ENCODE data around the gene TIA1. TPM values are rescaled to one million over a fixed set of nuclear protein-coding genes. Genes with fewer than 3 reads are reported as not detected.
"Not testable (repeated sequence)": the region's sequence is repeated elsewhere in the genome, so short reads cannot be mapped to it uniquely, and the experiment has no call there.

Gene TIA1
- 91.3 TPM for polyA plus RNA-seq (2013, experiment 1 of 2)
- 99.4 TPM for polyA plus RNA-seq (2013, experiment 2 of 2)

- peak within 1 kb of the TSS; percentile 100 for H3K27ac ChIP-seq (ENCODE audit: low read depth, low read length)
- no peaks in the 10 kb centered on the region for H3K9me3 ChIP-seq (ENCODE audit: insufficient read depth, low read depth, low read length)
- H3K9ac ChIP-seq (ENCODE audit: low read depth, low read length), result peak within 1 kb of the TSS; percentile 99
- no peaks in the 10 kb centered on the region for H3K27me3 ChIP-seq (ENCODE audit: insufficient read depth, low read length)
- under 1% methylated on average over 47 of the region's 47 CpGs for WGBS
- H3K4me1 ChIP-seq (ENCODE audit: insufficient read depth, low read length), result peaks cover 20% of the 10 kb centered on the region
- peak within 1 kb of the TSS; percentile 80 for H3K4me3 ChIP-seq (ENCODE audit: low read length)
- peaks cover 9% of the 10 kb centered on the region; the same call in 1 of the 2 replicates for H3K36me3 ChIP-seq (ENCODE audit: insufficient read depth, low read length)
These were observed at the start of gene TIA1 for GRCh38 chr2:70248181-70248847. Gene TIA1, minus strand, starts transcription at chr2:70248628. Its CDS starts 198 bp downstream, at chr2:70248430.

- H3K4me3 ChIP-seq (ENCODE audit: low read length); H3K9ac ChIP-seq (ENCODE audit: low read depth, low read length); H3K9me3 ChIP-seq (ENCODE audit: insufficient read depth, low read depth, low read length); H3K27ac ChIP-seq (ENCODE audit: low read depth, low read length); H3K4me1 ChIP-seq (ENCODE audit: insufficient read depth, low read length); H3K27me3 ChIP-seq (ENCODE audit: insufficient read depth, low read length): not testable (repeated sequence)
- WGBS, result 95% methylated on average over 4 of the region's 4 CpGs
- H3K36me3 ChIP-seq (ENCODE audit: insufficient read depth, low read length), result peaks cover 47% of the 10 kb centered on the region
These were observed 49.4 kb upstream of the TIA1 start for GRCh38 chr2:70297828-70298227.

DNA sequence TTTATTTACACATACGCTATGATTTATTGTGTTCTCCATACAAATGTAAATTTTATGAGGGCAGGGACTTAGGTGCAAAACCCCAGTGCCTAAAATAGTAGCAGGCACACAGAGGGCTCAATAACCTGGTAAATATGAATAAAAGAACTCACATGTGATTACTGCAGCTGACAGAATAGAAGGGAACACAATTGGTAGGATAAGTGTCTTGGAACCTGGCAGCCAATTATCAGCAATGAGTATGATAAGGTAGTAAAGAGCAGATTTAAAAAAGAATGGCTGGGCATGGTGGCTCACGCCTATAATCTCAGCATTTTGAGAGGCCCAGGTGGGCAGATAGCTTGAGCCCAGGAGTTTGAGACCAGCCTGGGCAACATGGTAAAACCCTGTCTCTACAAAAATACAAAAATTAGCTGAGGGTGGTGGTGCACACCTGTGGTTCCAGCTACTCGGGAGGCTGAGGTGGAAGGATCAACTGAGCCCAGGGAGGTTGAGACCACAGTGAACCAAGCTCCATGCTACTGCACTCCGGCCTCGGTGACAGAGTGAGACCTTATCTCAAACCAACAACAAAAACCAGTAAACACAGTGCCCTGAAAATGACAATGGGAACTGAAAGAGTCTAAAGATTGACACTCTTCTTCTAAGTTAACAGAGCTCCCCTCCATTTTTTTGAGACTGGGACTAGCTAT, 35.2 kb upstream of the TIA1 start:
- no peak overlapping the region for H3K9ac ChIP-seq (ENCODE audit: low read depth, low read length)
- H3K27ac ChIP-seq (ENCODE audit: low read depth, low read length), result no peak overlapping the region
- no peaks in the 10 kb centered on the region for H3K27me3 ChIP-seq (ENCODE audit: insufficient read depth, low read length)
- H3K9me3 ChIP-seq (ENCODE audit: insufficient read depth, low read depth, low read length), result no peaks in the 10 kb centered on the region
- H3K4me1 ChIP-seq (ENCODE audit: insufficient read depth, low read length), result no peaks in the 10 kb centered on the region
- 96% methylated on average over 4 of the region's 5 CpGs for WGBS
- H3K36me3 ChIP-seq (ENCODE audit: insufficient read depth, low read length), result peaks cover 88% of the 10 kb centered on the region
- no peak overlapping the region for H3K4me3 ChIP-seq (ENCODE audit: low read length)

GRCh38 chr2:70282439-70282838, 34.0 kb upstream of the TIA1 start:
- no peak overlapping the region for H3K9ac ChIP-seq (ENCODE audit: low read depth, low read length)
- no peaks in the 10 kb centered on the region for H3K4me1 ChIP-seq (ENCODE audit: insufficient read depth, low read length)
- no peaks in the 10 kb centered on the region for H3K9me3 ChIP-seq (ENCODE audit: insufficient read depth, low read depth, low read length)
- no peak overlapping the region for H3K27ac ChIP-seq (ENCODE audit: low read depth, low read length)
- peaks cover 88% of the 10 kb centered on the region for H3K36me3 ChIP-seq (ENCODE audit: insufficient read depth, low read length)
- no peaks in the 10 kb centered on the region for H3K27me3 ChIP-seq (ENCODE audit: insufficient read depth, low read length)
- no peak overlapping the region for H3K4me3 ChIP-seq (ENCODE audit: low read length)
- 96% methylated on average over 5 of the region's 5 CpGs for WGBS

- no peaks in the 10 kb centered on the region for H3K27me3 ChIP-seq (ENCODE audit: insufficient read depth, low read length)
- no peak overlapping the region for H3K9ac ChIP-seq (ENCODE audit: low read depth, low read length)
- H3K4me1 ChIP-seq (ENCODE audit: insufficient read depth, low read length), result no peaks in the 10 kb centered on the region
- peaks cover 83% of the 10 kb centered on the region for H3K36me3 ChIP-seq (ENCODE audit: insufficient read depth, low read length)
- no peak overlapping the region for H3K27ac ChIP-seq (ENCODE audit: low read depth, low read length)
- no peaks in the 10 kb centered on the region for H3K9me3 ChIP-seq (ENCODE audit: insufficient read depth, low read depth, low read length)
- 94% methylated on average over 2 of the region's 2 CpGs for WGBS
- no peak overlapping the region for H3K4me3 ChIP-seq (ENCODE audit: low read length)
These were observed 31.9 kb upstream of the TIA1 start for GRCh38 chr2:70280242-70280798.

- Histone ChIP-seq H3K36me3 (ENCODE audit: insufficient read depth, low read length) (peaks cover 30% of the 10 kb centered on the region), H3K9ac (ENCODE audit: low read depth, low read length) (no peak overlapping the region), H3K27me3 (ENCODE audit: insufficient read depth, low read length) (no peaks in the 10 kb centered on the region), H3K9me3 (ENCODE audit: insufficient read depth, low read depth, low read length) (no peaks in the 10 kb centered on the region), H3K27ac (ENCODE audit: low read depth, low read length) (no peak overlapping the region), H3K4me3 (ENCODE audit: low read length) (no peak overlapping the region), H3K4me1 (ENCODE audit: insufficient read depth, low read length) (no peaks in the 10 kb centered on the region)
- 91% methylated on average over 3 of the region's 3 CpGs for WGBS
These were observed 21.9 kb upstream of the TIA1 start for GRCh38 chr2:70270323-70270722.

DNA sequence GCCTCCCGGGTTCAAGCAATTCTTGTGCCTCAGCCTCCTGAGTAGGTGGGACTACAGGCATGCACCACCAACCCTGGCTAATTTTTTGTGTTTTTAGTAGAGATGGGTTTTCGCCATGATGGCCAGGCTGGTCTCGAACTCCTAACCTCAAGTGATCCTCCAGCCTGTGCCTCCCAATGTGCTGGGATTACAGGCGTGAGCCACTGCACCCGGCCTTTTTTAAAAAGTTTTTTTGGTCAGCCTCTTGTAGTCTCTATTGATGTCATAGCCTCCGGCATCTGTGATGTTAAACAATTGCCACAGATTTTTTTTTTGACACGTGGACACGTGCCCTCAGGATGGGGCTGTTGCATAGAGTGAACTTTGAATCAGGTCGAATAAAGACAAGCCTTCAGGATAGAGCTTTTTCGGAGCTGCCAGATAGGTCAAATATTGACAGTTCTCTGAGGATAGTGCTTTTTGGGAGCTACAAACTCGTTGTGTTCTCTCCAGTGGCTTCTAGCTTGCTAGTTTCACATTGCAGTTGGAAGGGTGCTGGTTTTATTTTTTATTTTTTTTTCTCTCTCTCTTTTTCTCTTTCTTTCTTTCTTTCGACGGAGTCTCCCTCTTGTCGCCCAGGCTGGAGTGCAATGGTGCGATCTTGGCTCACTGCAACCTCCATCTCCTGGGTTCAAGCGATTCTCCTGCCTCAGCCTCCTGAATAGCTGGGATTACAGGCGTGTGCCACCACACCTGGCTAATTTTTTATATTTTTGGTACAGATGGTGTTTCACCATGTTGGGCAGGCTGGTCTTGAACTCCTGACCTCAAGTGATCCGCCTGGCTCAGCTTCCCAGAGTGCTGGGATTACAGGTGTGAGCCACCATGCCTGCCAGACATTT, 21.2 kb upstream of the TIA1 start:
- H3K4me1 ChIP-seq (ENCODE audit: insufficient read depth, low read length); H3K27ac ChIP-seq (ENCODE audit: low read depth, low read length); H3K4me3 ChIP-seq (ENCODE audit: low read length); H3K9ac ChIP-seq (ENCODE audit: low read depth, low read length); H3K9me3 ChIP-seq (ENCODE audit: insufficient read depth, low read depth, low read length); H3K27me3 ChIP-seq (ENCODE audit: insufficient read depth, low read length): not testable (repeated sequence)
- peaks cover 30% of the 10 kb centered on the region for H3K36me3 ChIP-seq (ENCODE audit: insufficient read depth, low read length)
- WGBS, result 94% methylated on average over 18 of the region's 18 CpGs

- not testable (repeated sequence) for H3K9ac ChIP-seq (ENCODE audit: low read depth, low read length); H3K4me3 ChIP-seq (ENCODE audit: low read length); H3K9me3 ChIP-seq (ENCODE audit: insufficient read depth, low read depth, low read length); H3K27me3 ChIP-seq (ENCODE audit: insufficient read depth, low read length); H3K4me1 ChIP-seq (ENCODE audit: insufficient read depth, low read length); H3K27ac ChIP-seq (ENCODE audit: low read depth, low read length)
- peaks cover 40% of the 10 kb centered on the region for H3K36me3 ChIP-seq (ENCODE audit: insufficient read depth, low read length)
- 97% methylated on average over 29 of the region's 30 CpGs for WGBS
These were observed 18.5 kb upstream of the TIA1 start for GRCh38 chr2:70266925-70267324.

DNA sequence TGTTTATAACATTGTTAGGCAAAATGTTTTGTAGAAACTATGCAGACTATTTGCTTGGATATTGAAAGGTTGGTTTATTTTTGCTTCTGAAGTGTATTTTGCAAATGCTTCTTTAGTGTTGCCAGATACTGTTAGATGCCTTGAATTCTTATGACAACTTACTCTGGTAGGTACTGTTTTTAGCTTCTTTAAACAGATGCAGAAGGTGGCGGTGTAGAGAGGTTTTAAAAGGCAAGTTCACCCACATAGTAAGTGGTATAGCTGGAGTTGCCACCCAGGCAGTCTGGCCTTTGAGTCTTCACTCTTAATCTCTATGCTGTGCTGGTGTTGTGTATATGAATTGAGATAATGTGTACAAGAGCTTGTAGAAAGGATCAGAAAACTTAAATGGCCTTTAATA, 13.1 kb upstream of the TIA1 start:
- H3K9me3 ChIP-seq (ENCODE audit: insufficient read depth, low read depth, low read length), result no peaks in the 10 kb centered on the region
- WGBS, result 100% methylated on average over 1 of the region's 1 CpG
- no peaks in the 10 kb centered on the region for H3K27me3 ChIP-seq (ENCODE audit: insufficient read depth, low read length)
- H3K9ac ChIP-seq (ENCODE audit: low read depth, low read length), result no peak overlapping the region
- H3K27ac ChIP-seq (ENCODE audit: low read depth, low read length), result no peak overlapping the region
- H3K4me3 ChIP-seq (ENCODE audit: low read length), result no peak overlapping the region
- H3K36me3 ChIP-seq (ENCODE audit: insufficient read depth, low read length), result peaks cover 46% of the 10 kb centered on the region
- H3K4me1 ChIP-seq (ENCODE audit: insufficient read depth, low read length), result peaks cover 3% of the 10 kb centered on the region; the same call in 1 of the 2 replicates

DNA sequence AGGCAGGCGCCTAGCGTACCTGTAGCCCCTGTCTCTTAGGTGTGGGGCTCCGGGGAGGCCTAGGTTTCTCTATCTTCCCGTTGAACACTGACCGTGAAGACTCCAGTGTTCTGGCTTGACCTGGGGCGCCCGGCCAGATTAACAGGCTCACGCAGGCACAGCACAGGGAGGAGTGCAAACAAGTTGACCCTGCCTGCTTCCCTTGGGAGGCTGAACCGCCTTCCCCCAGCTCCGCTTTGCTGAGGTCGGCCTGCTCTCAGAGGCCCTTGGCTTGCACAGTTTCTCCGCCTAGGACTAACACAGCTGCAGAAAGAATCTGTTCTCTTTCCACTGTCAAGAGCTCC, 10.1 kb upstream of the TIA1 start:
- peaks cover 29% of the 10 kb centered on the region for H3K36me3 ChIP-seq (ENCODE audit: insufficient read depth, low read length)
- H3K27me3 ChIP-seq (ENCODE audit: insufficient read depth, low read length), result no peaks in the 10 kb centered on the region
- H3K27ac ChIP-seq (ENCODE audit: low read depth, low read length), result no peak overlapping the region
- 11% methylated on average over 12 of the region's 12 CpGs for WGBS
- H3K4me3 ChIP-seq (ENCODE audit: low read length), result peak overlapping the region; percentile 74
- H3K4me1 ChIP-seq (ENCODE audit: insufficient read depth, low read length), result peaks cover 3% of the 10 kb centered on the region; the same call in 1 of the 2 replicates
- no peaks in the 10 kb centered on the region for H3K9me3 ChIP-seq (ENCODE audit: insufficient read depth, low read depth, low read length)
- H3K9ac ChIP-seq (ENCODE audit: low read depth, low read length), result peak overlapping the region; percentile 70

Data from HUES64 (cell line).